Loucy (cell line): ENCODE measurements around the gene CYTH3.

ENCODE experiments used
- H2AFZ ChIP-seq: fragments of 200-600 bp; sonication (generic); 2 replicates; pipeline ENCODE4 v1.6.0; 2016; ENCODE audit warnings: antibody characterized with exemption, mild to moderate bottlenecking, low read length, moderate library complexity
- H3F3A ChIP-seq: fragments of 200-600 bp; 2 replicates; pipeline ENCODE4 v1.6.0; 2016; ENCODE audit warnings: antibody characterized with exemption, low read depth, mild to moderate bottlenecking
- H3K27me3 ChIP-seq: fragments of 200-600 bp; sonication (generic); 2 replicates; pipeline ENCODE4 v1.6.1; 2014; ENCODE audit warnings: low read length, mild to moderate bottlenecking; ENCODE audit not compliant: insufficient read depth, poor library complexity, severe bottlenecking
- H3K36me3 ChIP-seq: fragments of 200-600 bp; sonication (generic); 2 replicates; pipeline ENCODE4 v1.6.1; 2016; ENCODE audit warnings: low read length; ENCODE audit not compliant: insufficient read depth
- H3K4me1 ChIP-seq: fragments of 200-600 bp; sonication (generic); 2 replicates; pipeline ENCODE4 v1.5.1; 2014; ENCODE audit warnings: low read length, mild to moderate bottlenecking; ENCODE audit not compliant: insufficient read depth, poor library complexity, severe bottlenecking
- H3K4me2 ChIP-seq: fragments of 200-600 bp; sonication (generic); 2 replicates; pipeline ENCODE4 v1.6.0; 2014; ENCODE audit warnings: antibody characterized with exemption, low read length, low read depth, mild to moderate bottlenecking; ENCODE audit not compliant: poor library complexity, severe bottlenecking
- H3K4me3 ChIP-seq: fragments of 200-600 bp; sonication (generic); 2 replicates; pipeline ENCODE4 v1.5.1; 2014; ENCODE audit warnings: low read length, mild to moderate bottlenecking, mixed read lengths; ENCODE audit not compliant: poor library complexity, severe bottlenecking
- H3K79me2 ChIP-seq: fragments of 200-600 bp; sonication (generic); 2 replicates; pipeline ENCODE4 v1.6.1; 2014; ENCODE audit warnings: low read length; ENCODE audit not compliant: insufficient read depth
- H3K9ac ChIP-seq: fragments of 200-600 bp; sonication (generic); 2 replicates; pipeline ENCODE4 v1.6.0; 2014; ENCODE audit warnings: mild to moderate bottlenecking, low read depth, low read length, moderate library complexity; ENCODE audit not compliant: poor library complexity, severe bottlenecking
- H3K9me2 ChIP-seq: fragments of 200-600 bp; sonication (generic); replicated peaks from 2 replicates; pipeline ENCODE4 v1.6.1; 2016; ENCODE audit warnings: low read depth, low read length, mixed read lengths
- H3K9me3 ChIP-seq: fragments of 200-600 bp; sonication (generic); 2 replicates; pipeline ENCODE4 v1.6.1; 2014; ENCODE audit warnings: mild to moderate bottlenecking, antibody characterized with exemption, low read length, low read depth; ENCODE audit not compliant: insufficient read depth
- H4K20me1 ChIP-seq: fragments of 200-600 bp; sonication (generic); 2 replicates; pipeline ENCODE4 v1.6.0; 2014; ENCODE audit warnings: antibody characterized with exemption, low read length, mild to moderate bottlenecking; ENCODE audit not compliant: insufficient read depth, poor library complexity, severe bottlenecking
- EZH2phosphoT487 ChIP-seq: fragments of 200-600 bp; IDR thresholded peaks from 2 replicates; pipeline ENCODE4 v1.6.1; 2018; ENCODE audit warnings: antibody characterized with exemption, mild to moderate bottlenecking, moderate library complexity, borderline replicate concordance
- TF ChIP-seq, protein P1 (sequence below): fragments of 200-600 bp; sonication (generic); conservative IDR thresholded peaks from 2 replicates; pipeline ENCODE4 v1.5.1; 2014; ENCODE audit warnings: mild to moderate bottlenecking, antibody characterized with exemption, low read length

CYTH3 gene

DNA sequence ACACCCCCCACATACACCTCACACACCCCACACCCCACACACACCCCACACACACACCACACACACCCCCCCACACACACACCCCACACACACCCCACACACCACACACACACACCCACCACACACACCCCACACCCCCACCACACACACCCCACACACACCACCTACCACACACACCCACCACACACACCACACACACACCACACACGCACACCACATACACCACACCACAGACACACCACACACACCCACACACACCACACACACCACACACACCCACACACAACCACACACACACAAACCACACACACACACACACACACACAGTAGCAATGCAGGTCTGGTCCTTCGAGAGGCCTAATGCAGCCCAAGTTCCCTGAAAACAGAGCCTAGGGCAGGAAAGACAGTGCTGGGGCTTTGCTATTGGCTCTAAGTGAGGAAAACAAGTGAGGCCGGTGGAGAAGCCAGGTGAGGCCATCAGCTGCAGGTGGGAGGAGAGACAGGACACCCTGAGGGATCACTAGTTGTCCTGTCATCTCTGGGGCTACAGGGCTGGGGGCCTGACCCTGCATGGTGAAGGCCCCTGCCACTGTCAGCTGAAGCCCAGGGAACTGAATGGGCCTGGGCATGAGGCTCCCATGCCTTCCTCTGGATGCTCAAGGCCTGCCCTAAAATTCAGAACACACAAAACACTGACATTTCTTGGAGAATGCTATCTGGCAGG is 92.6 kb downstream of the CYTH3 start:
- no peak overlapping the region for H3K4me3 ChIP-seq
- H3K9me3 ChIP-seq: no peaks in the 10 kb centered on the region
- peaks cover 4% of the 10 kb centered on the region for H3K4me1 ChIP-seq
- no peaks in the 10 kb centered on the region for H3F3A ChIP-seq
- no peak overlapping the region for H3K4me2 ChIP-seq
- no peaks in the 10 kb centered on the region for H3K27me3 ChIP-seq
- no peaks in the 10 kb centered on the region for H3K9me2 ChIP-seq
- no peak overlapping the region for H2AFZ ChIP-seq
- H3K79me2 ChIP-seq: no peaks in the 10 kb centered on the region
- TF ChIP-seq, protein P1, sequence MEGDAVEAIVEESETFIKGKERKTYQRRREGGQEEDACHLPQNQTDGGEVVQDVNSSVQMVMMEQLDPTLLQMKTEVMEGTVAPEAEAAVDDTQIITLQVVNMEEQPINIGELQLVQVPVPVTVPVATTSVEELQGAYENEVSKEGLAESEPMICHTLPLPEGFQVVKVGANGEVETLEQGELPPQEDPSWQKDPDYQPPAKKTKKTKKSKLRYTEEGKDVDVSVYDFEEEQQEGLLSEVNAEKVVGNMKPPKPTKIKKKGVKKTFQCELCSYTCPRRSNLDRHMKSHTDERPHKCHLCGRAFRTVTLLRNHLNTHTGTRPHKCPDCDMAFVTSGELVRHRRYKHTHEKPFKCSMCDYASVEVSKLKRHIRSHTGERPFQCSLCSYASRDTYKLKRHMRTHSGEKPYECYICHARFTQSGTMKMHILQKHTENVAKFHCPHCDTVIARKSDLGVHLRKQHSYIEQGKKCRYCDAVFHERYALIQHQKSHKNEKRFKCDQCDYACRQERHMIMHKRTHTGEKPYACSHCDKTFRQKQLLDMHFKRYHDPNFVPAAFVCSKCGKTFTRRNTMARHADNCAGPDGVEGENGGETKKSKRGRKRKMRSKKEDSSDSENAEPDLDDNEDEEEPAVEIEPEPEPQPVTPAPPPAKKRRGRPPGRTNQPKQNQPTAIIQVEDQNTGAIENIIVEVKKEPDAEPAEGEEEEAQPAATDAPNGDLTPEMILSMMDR: no peak
- no peak for TF ChIP-seq EZH2phosphoT487
- H3K9ac ChIP-seq: no peak overlapping the region
- H4K20me1 ChIP-seq: no peaks in the 10 kb centered on the region
- H3K36me3 ChIP-seq: no peaks in the 10 kb centered on the region

- Histone ChIP-seq H3K9me3 (no peaks in the 10 kb centered on the region), H3K4me3 (no peak overlapping the region), H3K27me3 (no peaks in the 10 kb centered on the region), H3K9me2 (no peaks in the 10 kb centered on the region), H3K36me3 (no peaks in the 10 kb centered on the region), H3K4me1 (peaks cover 4% of the 10 kb centered on the region), H3F3A (no peaks in the 10 kb centered on the region), H4K20me1 (no peaks in the 10 kb centered on the region), H3K79me2 (no peaks in the 10 kb centered on the region), H3K9ac (no peak overlapping the region), H2AFZ (no peak overlapping the region), H3K4me2 (no peak overlapping the region)
- TF ChIP-seq EZH2phosphoT487: no peak
- TF ChIP-seq, protein P1: no peak
Measured at GRCh38 chr7:6178298-6179029, 94.0 kb downstream of the CYTH3 start.

GRCh38 chr7:6175645-6176044 is 96.8 kb downstream of the CYTH3 start:
- Histone ChIP-seq H3K4me1 (no peaks in the 10 kb centered on the region), H3K36me3 (no peaks in the 10 kb centered on the region), H3K4me2 (no peak overlapping the region), H3K79me2 (no peaks in the 10 kb centered on the region), H2AFZ (no peak overlapping the region), H4K20me1 (no peaks in the 10 kb centered on the region), H3K9me2 (no peaks in the 10 kb centered on the region), H3F3A (no peaks in the 10 kb centered on the region), H3K27me3 (no peaks in the 10 kb centered on the region), H3K9me3 (no peaks in the 10 kb centered on the region), H3K4me3 (no peak overlapping the region), H3K9ac (no peak overlapping the region)
- TF ChIP-seq EZH2phosphoT487: no peak
- TF ChIP-seq, protein P1: no peak
